Activated CD4-positive, alpha-beta T cell treated with anti-CD3 and anti-CD28 coated beads for 1 hour (primary cell): ENCODE results near the gene MRC1.

Experiments used
- DNase-seq: peaks from one replicate; pipeline ENCODE4 v3.0.0-alpha.2; 2020

MRC1 gene

GRCh38 chr10:17808971-17809841 is at the start of gene MRC1:
Gene MRC1 (plus strand): TSS chr10:17809348. CDS start chr10:17809466, 118 bp downstream.
- no peak for DNase-seq

DNA sequence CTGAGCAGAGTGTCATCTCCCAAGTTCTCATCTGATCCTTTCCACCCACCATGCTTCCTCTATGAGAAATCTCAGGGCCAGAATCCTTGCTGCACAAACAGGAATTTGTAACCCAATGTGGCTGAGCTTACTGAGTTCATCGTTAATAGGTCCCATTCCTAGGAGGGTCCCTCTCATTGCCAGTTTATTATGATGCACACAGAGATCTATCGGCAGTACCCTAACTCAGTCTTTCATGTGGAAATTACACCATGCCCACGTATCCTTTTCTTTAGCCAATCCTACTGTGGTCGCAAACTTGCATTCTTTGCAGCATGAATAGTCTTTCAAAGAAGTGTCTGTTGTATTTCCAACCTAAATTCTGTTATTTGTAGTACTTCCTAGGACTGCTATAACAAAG is 45.0 kb upstream of the MRC1 start:
- DNase-seq, result no peak

DNA sequence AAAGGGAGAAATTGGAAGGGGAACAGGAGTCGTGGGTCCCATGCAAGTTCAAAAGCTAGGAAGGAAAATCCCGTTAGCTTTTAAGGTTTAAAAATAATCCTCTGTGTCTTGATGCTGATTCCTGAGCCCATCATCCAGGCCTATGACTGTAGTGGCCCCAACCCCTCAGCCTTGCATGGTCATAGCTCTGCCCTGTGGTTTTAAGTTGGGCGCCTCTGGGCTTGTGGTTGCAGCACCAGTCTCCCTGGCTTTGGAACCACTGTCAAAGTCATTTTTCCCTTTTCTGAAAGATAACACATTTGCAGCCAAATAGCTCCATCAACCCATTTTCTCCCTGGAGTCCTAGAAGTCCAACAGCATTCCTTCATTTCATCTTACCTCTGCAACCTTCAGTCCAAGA is 43.5 kb upstream of the MRC1 start:
- DNase-seq, result no peak

DNA sequence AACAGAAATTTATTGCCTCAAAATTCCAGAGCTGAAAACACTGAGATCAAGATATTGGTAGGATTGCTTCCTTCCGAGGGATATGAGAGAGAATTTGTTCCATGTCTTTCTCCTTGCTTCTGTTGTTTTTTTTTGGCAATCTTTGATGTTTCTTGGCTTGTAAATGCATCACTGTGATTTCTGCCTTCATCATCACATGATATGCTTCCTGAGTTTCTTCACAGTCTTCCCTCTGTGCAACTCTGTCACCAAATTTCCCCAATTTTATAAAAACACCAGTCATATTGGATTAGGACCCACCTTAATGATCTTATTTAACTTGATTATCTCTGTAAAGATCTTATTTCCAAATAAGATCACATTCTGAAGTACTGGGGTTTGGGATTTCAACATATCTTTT is 42.4 kb upstream of the MRC1 start:
- no peak for DNase-seq

DNA sequence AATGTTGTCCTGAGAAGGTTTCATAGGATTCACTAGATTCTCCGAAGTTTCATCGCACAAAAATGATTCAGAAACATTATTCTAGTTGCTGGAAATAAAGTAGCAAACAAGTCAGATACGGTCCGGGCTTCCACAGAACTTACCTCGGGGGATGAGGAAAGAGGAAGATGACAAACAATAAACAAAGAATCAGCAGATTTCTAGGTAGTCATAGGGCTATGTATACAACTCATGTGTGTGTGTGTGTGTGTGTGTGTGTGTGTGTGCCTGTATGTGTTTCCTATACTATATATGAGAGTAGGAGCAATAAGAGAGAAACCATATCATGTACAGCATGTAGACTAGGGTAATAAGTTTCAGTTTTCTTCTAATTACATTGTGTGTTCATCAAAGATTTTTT is 40.7 kb upstream of the MRC1 start:
- DNase-seq, result no peak

GRCh38 chr10:17768957-17769356 is 40.2 kb upstream of the MRC1 start:
- no peak for DNase-seq

- DNase-seq, result no peak
These were observed 38.1 kb upstream of the MRC1 start for GRCh38 chr10:17771017-17771416.

- DNase-seq, result no peak
These were observed 29.4 kb upstream of the MRC1 start for GRCh38 chr10:17779784-17780183.

- DNase-seq, result no peak
These were observed 28.4 kb upstream of the MRC1 start for GRCh38 chr10:17780727-17781126.

DNA sequence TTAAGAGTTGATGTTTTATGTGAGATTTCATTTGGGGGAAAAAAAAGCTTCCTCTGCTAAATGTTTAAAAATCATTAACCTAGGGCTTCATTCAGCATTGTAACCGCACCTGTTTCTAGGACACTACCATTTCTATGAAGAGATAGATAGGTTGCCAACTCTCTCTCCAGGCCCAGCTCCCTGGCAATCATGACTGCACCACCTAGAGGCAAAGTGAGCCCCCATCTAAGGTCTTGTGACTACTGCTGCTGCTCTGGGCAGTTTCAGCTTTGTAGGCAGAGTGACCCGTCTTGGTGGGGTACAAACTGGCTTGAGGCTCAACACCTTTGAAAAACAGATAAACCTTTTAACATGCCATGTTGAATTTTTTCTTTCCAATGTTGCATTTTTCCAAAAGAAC is 27.3 kb upstream of the MRC1 start:
- DNase-seq, result no peak

DNA sequence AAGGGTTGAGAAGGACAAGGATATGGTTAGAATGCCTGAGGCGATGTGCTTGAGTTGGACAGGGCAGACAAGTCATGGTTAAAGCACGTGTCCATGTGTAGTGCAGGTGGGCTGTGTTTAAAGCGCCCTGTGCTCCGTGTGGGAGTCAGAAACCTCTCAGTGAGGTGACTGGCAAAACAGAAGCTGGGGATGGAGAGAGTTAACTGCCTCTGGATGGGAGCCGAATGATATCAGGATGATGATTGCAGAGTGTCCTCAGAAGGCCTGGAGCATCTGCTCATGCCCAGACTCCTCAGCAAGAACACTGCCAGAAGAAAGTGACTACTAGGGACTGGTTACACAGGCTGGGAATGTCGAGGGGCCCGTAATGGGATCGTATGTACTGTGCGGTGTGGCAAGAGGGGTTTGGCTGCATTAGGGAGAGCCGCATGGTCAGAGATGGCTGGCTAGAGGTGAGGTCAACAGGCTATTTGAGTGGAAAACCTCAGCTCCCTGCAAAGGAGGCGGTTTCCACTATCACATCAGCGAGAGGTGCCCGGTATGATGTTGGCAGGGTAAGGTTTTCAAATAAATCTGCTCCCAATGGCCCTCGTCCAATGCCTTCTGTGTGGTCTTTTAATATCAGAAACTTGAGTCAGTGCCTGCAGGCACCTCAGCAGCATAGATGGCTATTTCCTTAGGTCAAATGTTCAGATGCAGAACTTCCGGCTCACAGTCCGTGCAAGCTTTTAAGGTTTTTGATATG is 26.1 kb upstream of the MRC1 start:
- DNase-seq, result no peak

DNA sequence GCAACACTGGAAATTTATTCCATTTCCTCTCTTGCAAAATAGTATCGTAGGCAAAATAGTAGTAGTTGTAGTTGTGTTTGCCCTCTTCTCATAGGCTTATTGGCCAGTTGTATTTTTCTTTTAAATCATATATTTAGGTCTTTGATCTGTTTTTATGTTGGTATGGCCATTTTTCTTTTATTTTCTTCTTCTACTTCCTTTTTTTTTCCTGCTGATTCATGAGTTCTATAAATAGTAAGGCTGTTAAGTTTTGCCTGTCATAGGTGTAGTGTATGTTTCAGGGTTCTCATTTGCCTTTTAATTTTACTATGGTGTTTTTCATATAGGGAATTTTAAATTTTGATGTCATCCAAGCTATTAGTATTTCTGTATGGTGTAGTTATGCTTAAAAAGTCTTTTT is 25.4 kb upstream of the MRC1 start:
- no peak for DNase-seq

- DNase-seq, result no peak
These were observed 24.5 kb upstream of the MRC1 start for GRCh38 chr10:17784688-17785087.

DNA sequence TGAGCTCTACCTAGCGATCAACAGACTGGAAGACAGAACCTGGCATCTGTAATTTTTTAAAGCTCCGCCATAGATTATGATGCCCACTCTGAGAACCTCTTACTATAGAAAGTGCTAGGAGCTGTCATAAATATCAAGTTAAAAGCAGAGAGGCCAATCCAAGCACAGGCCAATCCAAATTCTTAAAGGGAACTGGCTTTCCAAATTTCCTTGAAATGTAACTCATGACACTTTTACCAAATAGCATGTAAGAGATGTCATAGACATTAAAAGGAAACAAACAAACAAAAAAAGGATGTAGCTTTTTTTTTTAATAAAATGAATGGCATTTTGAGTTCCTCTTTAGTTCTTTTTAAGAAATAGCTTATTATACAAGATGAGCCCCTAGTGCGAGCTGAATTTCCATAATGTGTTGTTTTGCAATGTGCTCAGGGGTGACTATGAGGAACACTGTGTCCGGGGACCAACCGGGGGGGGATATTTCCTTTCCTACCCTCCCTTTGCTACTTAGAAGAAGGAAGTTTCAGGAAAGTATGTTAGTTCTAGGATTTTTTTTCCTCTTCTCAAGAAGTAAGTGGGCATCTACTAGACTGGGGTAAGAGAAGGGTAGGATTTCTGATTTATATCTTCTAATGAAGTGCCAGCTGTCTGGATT is 23.7 kb upstream of the MRC1 start:
- no peak for DNase-seq

GRCh38 chr10:17787087-17787961 is 21.8 kb upstream of the MRC1 start:
- no peak for DNase-seq

DNA sequence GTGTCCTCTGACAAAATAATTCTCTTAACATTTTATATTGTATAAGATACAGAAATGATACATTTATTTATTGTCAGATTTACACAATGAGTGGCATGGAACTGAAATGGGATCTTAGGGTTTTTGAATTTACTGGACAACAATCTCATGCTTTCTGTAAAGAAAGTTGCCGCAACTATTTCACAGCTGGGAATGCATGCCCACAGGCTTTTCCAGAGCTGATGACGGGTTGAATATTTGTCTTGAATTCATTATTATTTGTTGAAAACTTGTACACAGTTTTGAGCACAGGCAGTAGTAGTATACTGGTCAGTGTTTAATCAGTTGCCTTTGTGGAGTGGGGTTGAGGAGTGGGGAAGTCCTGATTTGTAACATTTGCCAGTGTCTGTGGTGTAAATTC is 20.5 kb upstream of the MRC1 start:
- no peak for DNase-seq

DNA sequence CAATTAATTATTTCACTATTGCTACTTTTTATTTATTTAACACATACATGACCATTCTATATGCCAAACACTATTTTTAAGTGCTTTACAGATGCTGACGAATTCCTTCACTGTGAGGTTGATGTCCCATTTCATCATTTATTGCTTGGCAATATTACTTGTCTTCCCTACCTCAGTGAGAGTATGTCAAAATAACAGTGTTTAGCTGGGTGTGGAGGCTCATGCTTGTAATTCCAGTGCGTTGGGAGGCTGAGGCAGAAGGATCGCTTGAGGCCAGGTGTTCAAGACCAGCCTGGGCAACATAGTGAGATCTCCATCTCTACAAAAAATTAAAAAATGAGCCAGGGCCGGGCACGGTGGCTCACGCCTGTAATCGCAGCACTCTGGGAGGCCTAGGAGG is 19.8 kb upstream of the MRC1 start:
- no peak for DNase-seq

DNA sequence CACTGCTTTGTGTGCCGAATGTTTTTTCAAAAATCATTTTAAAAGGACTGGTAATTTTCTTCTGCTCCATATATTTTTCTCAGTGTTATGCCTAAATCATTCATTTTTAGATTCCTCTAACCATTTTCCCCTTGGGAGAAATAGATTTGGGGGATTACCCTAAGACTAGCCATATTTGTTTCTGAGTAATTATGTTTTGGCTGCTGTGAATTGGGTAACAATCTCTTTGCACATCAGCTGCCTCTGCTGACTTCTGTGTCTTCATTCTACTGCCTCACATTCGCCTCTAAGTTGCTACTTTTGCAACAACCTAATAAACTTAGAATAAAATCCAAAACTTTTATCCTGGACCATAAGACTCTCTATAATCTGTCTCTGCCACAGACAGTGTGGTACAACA is 18.5 kb upstream of the MRC1 start:
- no peak for DNase-seq

DNA sequence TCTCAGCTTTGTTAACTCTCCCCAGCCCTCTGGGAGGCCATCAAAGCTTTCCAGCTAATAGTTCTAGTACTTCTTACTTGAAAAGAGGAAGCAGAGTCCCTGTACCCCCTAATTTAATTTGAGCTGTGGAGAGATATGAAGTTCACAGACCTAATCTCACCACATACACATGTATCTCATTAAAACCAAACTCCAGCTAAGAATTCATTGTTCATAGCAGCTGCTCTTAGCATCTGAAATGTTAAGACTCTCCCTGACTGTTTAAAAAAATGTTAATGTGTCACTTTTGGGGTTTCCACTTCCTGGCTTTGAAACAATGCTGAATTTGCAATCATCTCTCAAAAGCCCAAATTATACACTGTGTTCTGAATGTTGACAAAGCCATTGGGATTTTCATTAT is 16.2 kb upstream of the MRC1 start:
- DNase-seq, result no peak

- DNase-seq, result no peak
These were observed 15.1 kb upstream of the MRC1 start for GRCh38 chr10:17793823-17794644.

- no peak for DNase-seq
These were observed 14.1 kb upstream of the MRC1 start for GRCh38 chr10:17795083-17795482.
